Right lobe of liver (tissue), 6 donors: Measurements from ENCODE around the gene ZNF512. TPM values are rescaled to one million over a fixed set of nuclear protein-coding genes. Genes with fewer than 3 reads are reported as not detected.

Experiments
- ATAC-seq, 4 donors: fragments of 200-7000 bp; cut with Tn5 transposase; one replicate each; pipeline ENCODE4 v1.9.1; 2020; ENCODE audit warnings: mild to moderate bottlenecking in 4 of 4, moderate library complexity in 4 of 4
- DNase-seq, 3 donors: peaks; one replicate each; pipeline ENCODE4 v3.0.0-alpha.2; 2020
- H3K27ac ChIP-seq, 3 donors: fragments of 200-600 bp; one replicate each; pipeline ENCODE4 v1.8.0; 2022
- H3K27me3 ChIP-seq, 2 donors: fragments of 200-600 bp; one replicate each; pipeline ENCODE4 v1.8.0; 2022
- H3K36me3 ChIP-seq, 4 donors: fragments of 200-600 bp; sonication (generic) in 1 of 4; one replicate each; pipeline versions ENCODE4 v1.5.1 to v1.8.0; 2017 to 2022; ENCODE audit warnings: control low read depth in 1 of 4
- H3K4me1 ChIP-seq, 4 donors: fragments of 200-600 bp; sonication (generic) in 1 of 4; one replicate each; pipeline versions ENCODE4 v1.5.1 to v1.8.0; 2017 to 2022; ENCODE audit warnings: control low read depth in 1 of 4
- H3K4me3 ChIP-seq, 3 donors: fragments of 200-600 bp; one replicate each; pipeline ENCODE4 v1.8.0; 2022
- H3K9me3 ChIP-seq, 4 donors: fragments of 200-600 bp; sonication (generic) in 1 of 4; one replicate each; pipeline versions ENCODE4 v1.5.1 to v1.8.0; 2017 to 2022; ENCODE audit warnings: control low read depth in 1 of 4
- CTCF ChIP-seq, 4 donors: fragments of 200-600 bp in 3 of 4; fragments of 450-650 bp in 1 of 4; IDR thresholded peaks; one replicate each; pipeline versions ENCODE4 v1.5.1 to v1.8.0; 2016 to 2022; ENCODE audit warnings: antibody characterized with exemption in 4 of 4, mild to moderate bottlenecking in 2 of 4
- POLR2A ChIP-seq: fragments of 450-650 bp; IDR thresholded peaks from one replicate; pipeline ENCODE4 v1.6.1; 2017; ENCODE audit warnings: antibody characterized with exemption, mild to moderate bottlenecking
- WGBS: methylation state at CpG from one replicate; pipeline ENCODE4 v1.1.6; 2018; ENCODE audit warnings: low coverage, low lambda C conversion rate; ENCODE audit not compliant: insufficient coverage; ENCODE audit errors: missing lambda C conversion rate; 5-methylcytosine and 5-hydroxymethylcytosine counted together
- intact Hi-C, 2 donors: fragments of 100-400 bp; cut with DNase I; formaldehyde crosslinking; loops; one replicate each; pipeline versions ENCODE4 v1.11.2 to v1.14.1; 2022
- total RNA-seq, 6 experiments: library from RNA; depleted of rRNA in 2 of 6; stranded (reverse); fragments of >200 nt in 2 of 6; fragmentation: NEBNext Ultra II Directional in 3 of 6; extraction: Animal tissue kit (Norgen Biotek cat#: 25700) in 3 of 6; gene quantifications; one replicate each; pipeline versions ENCODE4 v1.1.0 to v1.2.4, GENCODE V29; 2016 to 2023
- donor health status: DM: no; HTN: yes; CAD: no.
- donor health status: DM: no; HTN: no; CAD: no.
- donor health status: DM: no; HTN: no; CAD: no.
- donor health status: DM: no; HTN: yes; CAD: no.
- donor health status: DM: no; HTN: yes; CAD: no.

ZNF512 gene
- total RNA-seq, 6 experiments from 2014 or later: 5.5 to 13.4 (median 6.8) TPM

- Histone ChIP-seq H3K36me3 (peaks cover 5 to 77% (median 30%) of the 10 kb centered on the region in 4 donors), H3K4me3 (no peak overlapping the region), H3K27me3 (no peaks in the 10 kb centered on the region), H3K4me1 (peaks cover 0 to 13% (median 5%) of the 10 kb centered on the region in 4 donors), H3K9me3 (no peaks in the 10 kb centered on the region), H3K27ac (no peak overlapping the region)
- ATAC-seq: peak; percentile 22 to 80 (median 66)
- no peak for TF ChIP-seq CTCF (IDR thresholded peaks at IDR 0.05)
- TF ChIP-seq POLR2A: no peak
- intact Hi-C loops: no loop called here
- DNase-seq: no peak
- 65% methylated on average over 6 of the region's 7 CpGs for WGBS
These were observed 72.5 kb downstream of the ZNF512 start for GRCh38 chr2:27655155-27655951.

- intact Hi-C loops: no loop called here
- ATAC-seq (no peak), DNase-seq (no peak)
- no peaks in the 10 kb centered on the region for H3K9me3 ChIP-seq
- H3K27me3 ChIP-seq: no peaks in the 10 kb centered on the region
- peaks cover 12 to 43% (median 14%) of the 10 kb centered on the region in 4 donors for H3K36me3 ChIP-seq
- 75% methylated on average over 1 of the region's 1 CpG for WGBS
- TF ChIP-seq CTCF (IDR thresholded peaks at IDR 0.05): no peak
- TF ChIP-seq POLR2A: no peak
- peaks cover 0 to 31% (median 7%) of the 10 kb centered on the region in 4 donors for H3K4me1 ChIP-seq
- no peak overlapping the region for H3K27ac ChIP-seq
- no peak overlapping the region for H3K4me3 ChIP-seq
These were observed 78.5 kb downstream of the ZNF512 start for GRCh38 chr2:27661371-27661770.

GRCh38 chr2:27663285-27664153 is 80.7 kb downstream of the ZNF512 start, which contains the start of the genes SLC4A1AP and SUPT7L:
Gene SLC4A1AP, plus strand, starts transcription at chr2:27663889. Its CDS starts 26 bp downstream, at chr2:27663915.
Gene SUPT7L, minus strand, starts transcription at chr2:27663614. Its CDS starts 1,422 bp downstream, at chr2:27662192.
- Histone ChIP-seq H3K27me3 (no peaks in the 10 kb centered on the region), H3K27ac (peak within 1 kb of the TSS; percentile 79 to 84 (median 82)), H3K9me3 (no peaks in the 10 kb centered on the region), H3K4me3 (peak within 1 kb of the TSS; percentile 69 to 89 (median 83)), H3K4me1 (peaks cover 0 to 28% (median 7%) of the 10 kb centered on the region in 4 donors), H3K36me3 (peaks cover 11 to 52% (median 12%) of the 10 kb centered on the region in 4 donors)
- 0% methylated on average over 40 of the region's 56 CpGs for WGBS
- TF ChIP-seq CTCF (IDR thresholded peaks at IDR 0.05) (no peak), POLR2A (peak; percentile 13)
- DNase-seq (peak; percentile 70 to 86 (median 72)), ATAC-seq (peak; percentile 87 to 92 (median 87))
- intact Hi-C loops: no loop called here

GRCh38 chr2:27664154-27664574 is 81.3 kb downstream of the ZNF512 start:
- 13% methylated on average over 4 of the region's 28 CpGs for WGBS
- H3K36me3 ChIP-seq: peaks cover 11 to 54% (median 16%) of the 10 kb centered on the region in 4 donors

More at GRCh38 chr2:27664154-27664574, 81.3 kb downstream of the ZNF512 start:
- Histone ChIP-seq H3K9me3 (no peaks in the 10 kb centered on the region), H3K27me3 (no peaks in the 10 kb centered on the region), H3K27ac (peak overlapping the region; percentile 79 to 84 (median 82)), H3K4me3 (peak overlapping the region; percentile 69 to 89 (median 83)), H3K4me1 (peaks cover 0 to 21% (median 4%) of the 10 kb centered on the region in 4 donors)
- ATAC-seq: peak in 2 of 4 donors; percentile 10 to 22
- intact Hi-C loops: no loop called here
- peak in 1 of 3 donors; percentile 22 for DNase-seq
- no peak for TF ChIP-seq CTCF (IDR thresholded peaks at IDR 0.05)
- no peak for TF ChIP-seq POLR2A
